Measurements from ENCODE around the gene SRA1. TPM values are rescaled to one million over a fixed set of nuclear protein-coding genes. Genes with fewer than 3 reads are reported as not detected.

Gene SRA1
- 36.9 and 69.4 TPM in 2 replicates for total RNA-seq

DNA sequence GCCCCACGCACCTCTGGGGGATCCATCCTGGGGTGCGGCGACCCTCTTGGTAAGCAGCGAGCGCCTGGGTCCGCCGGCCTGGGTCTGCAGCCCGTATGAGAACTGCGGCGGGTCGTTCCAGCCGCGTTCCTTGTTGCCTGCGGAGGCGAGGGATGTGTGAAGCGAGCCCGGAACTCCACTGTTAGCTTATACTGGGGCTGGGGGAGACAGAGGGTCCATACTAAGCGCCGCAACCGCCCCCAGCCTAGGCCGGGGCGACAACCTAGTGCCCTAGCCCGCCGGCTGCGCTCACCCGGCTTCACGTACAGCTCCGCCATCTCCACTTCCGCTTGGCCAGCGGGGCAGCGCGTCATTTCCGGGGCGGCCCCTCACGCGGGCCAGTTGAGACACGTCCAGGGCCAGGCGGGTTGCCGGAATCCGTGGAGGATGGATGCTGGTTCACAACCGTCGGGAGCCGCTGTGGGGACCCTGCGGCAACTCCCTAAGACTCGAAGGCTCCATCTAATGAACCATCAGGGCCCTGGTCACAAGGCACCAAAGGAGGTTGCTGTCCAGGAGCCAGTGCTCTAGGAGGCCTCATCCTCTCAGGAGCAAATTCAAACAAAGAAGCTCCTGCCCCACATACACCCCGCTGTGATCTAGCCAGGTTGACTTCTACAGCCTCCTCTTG lies at the start of gene SRA1:
SRA1 (minus strand) TSS at position 338 of the 670 bp plus-strand sequence; CDS start at position 317, 21 bp downstream.

DNA sequence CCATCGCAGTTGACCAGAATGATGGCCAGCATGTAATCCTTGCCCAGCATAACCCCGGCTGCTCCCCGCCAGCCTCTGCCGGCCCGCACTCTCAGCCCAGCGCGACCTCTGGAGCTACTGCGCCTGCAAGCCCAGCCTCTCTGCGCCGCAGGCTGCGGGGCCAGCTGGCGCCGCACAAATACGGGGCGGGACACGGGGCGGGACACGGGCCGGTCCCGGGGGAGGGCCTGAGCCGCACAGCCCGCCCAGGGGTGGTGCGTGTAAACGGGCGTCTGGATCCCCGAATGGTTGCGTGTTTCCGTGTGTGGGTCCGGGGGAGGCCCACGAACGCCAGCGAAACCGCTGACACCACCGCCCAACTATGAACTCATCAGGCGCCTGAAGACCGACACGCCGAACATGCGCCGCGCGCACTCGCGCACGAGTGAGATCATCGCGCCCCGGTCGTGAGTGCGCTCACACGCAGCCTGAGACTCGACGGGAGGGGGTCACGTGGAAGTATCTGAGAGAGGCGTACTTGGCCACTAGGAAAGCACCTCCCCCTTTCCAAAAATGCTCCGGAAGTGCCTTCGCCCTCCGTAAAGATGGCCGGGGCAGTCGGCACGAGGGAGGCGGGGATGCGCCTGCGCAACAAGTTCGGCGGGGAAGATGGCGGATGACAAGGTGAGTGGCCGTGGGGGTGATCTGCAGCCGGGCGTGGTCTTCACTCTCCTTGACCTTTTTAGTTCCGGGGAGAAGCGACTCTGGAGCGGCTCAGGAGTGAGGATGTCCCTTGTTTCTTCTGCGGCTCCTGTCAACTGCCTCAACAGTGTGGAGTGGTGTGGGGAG lies 7.1 kb upstream of the SRA1 start, which contains the start of the genes APBB3 and SLC35A4:
APBB3 (minus strand) TSS at position 403 of the 828 bp plus-strand sequence; CDS start at position 50, 353 bp downstream.
SLC35A4 (plus strand) TSS at position 633 of the 828 bp plus-strand sequence. CDS start 2,342 bp downstream, outside the sequence.

DNA sequence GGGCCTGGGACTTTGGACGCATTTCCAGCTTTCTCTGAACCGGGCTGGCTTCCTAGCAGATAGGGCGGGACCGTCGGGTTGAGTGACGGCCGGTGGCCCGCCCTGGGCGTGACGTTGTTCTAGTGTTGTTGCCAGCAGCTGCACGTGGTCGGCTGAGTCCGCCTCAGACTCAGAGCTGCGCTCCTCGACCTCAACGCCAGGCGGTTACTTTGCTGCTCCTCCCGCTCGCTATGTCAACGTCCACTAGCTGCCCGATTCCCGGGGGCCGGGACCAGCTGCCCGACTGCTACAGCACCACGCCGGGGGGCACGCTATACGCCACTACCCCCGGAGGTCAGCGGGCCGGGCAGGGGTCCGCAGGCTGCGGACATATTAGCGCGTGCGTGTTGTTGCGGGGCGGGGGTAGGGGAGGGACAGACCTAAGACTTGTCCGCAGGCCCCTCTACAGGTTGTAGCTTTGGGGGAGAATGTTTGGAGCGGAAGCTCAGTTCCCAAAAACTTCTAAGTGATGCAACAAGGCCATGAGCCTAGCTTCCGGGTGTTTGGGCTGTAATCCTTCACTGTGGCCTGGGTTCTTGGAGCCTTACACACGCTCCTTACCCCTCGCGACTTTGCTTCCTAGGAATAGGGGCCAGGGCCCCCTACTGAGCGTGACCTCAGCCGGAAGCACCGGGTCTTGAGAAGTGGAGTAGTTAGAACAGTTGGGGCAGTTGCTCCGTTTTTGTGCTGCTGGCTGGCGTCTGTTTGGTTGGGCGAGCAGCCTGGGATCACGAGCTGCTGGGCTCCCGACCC lies 9.6 kb downstream of the SRA1 start, which contains the start of gene EIF4EBP3:
EIF4EBP3 (plus strand) TSS at position 155 of the 792 bp plus-strand sequence; CDS start at position 231, 76 bp downstream.

Other genes starting within 250 kb of the SRA1 start
- 5.6 and 32.6 TPM in 2 replicates for gene HBEGF, start 210.9 kb downstream of the SRA1 start, total RNA-seq
- gene SLC4A9, start 197.3 kb downstream of the SRA1 start, total RNA-seq, result under 0.01 TPM in 1 of 2 replicates, not detected in the other
- 34.1 and 53.0 TPM in 2 replicates for gene ANKHD1, start 155.6 kb downstream of the SRA1 start, total RNA-seq
- gene EIF4EBP3, start 9.8 kb downstream of the SRA1 start, total RNA-seq, result 0.58 TPM in 1 of 2 replicates, not detected in the other
- gene APBB3, start 7.1 kb upstream of the SRA1 start, total RNA-seq, result 8.6 and 31.3 TPM in 2 replicates
- gene SLC35A4, start 7.4 kb upstream of the SRA1 start, total RNA-seq, result 9.6 and 28.0 TPM in 2 replicates
- 3.3 and 25.1 TPM in 2 replicates for gene CD14, start 75.7 kb upstream of the SRA1 start, total RNA-seq
- gene TMCO6, start 82.0 kb upstream of the SRA1 start, total RNA-seq, result 7.6 and 14.0 TPM in 2 replicates
- 42.6 and 46.5 TPM in 2 replicates for gene NDUFA2, start 90.2 kb upstream of the SRA1 start, total RNA-seq
- gene IK, start 90.4 kb upstream of the SRA1 start, total RNA-seq, result 93.6 and 125 TPM in 2 replicates
- 31.3 and 53.9 TPM in 2 replicates for gene WDR55, start 107.4 kb upstream of the SRA1 start, total RNA-seq
- 0.28 TPM in 1 of 2 replicates, not detected in the other for gene DND1, start 116.1 kb upstream of the SRA1 start, total RNA-seq
- 50.5 and 125 TPM in 2 replicates for gene HARS1, start 133.9 kb upstream of the SRA1 start, total RNA-seq
- 27.8 and 29.9 TPM in 2 replicates for gene HARS2, start 134.0 kb upstream of the SRA1 start, total RNA-seq
- gene ZMAT2, start 143.0 kb upstream of the SRA1 start, total RNA-seq, result 72.7 and 81.1 TPM in 2 replicates
- 0.28 TPM in 1 of 2 replicates, not detected in the other for gene PCDHA1, start 228.7 kb upstream of the SRA1 start, total RNA-seq
- under 0.01 TPM in 2 replicates for gene PCDHA2, start 237.4 kb upstream of the SRA1 start, total RNA-seq
- 0.19 and 1.1 TPM in 2 replicates for gene PCDHA3, start 243.6 kb upstream of the SRA1 start, total RNA-seq
- 0.19 and 0.85 TPM in 2 replicates for gene PCDHA4, start 249.6 kb upstream of the SRA1 start, total RNA-seq